HG02943 (cell line): Measurements from ENCODE around the gene FAM3A.

Experiments used
- ATAC-seq: cut with Tn5 transposase; IDR thresholded peaks from one replicate; pipeline ENCODE4 v1.9.1; 2021; ENCODE audit warnings: mild to moderate bottlenecking, low read depth, moderate library complexity; ENCODE audit not compliant: unreplicated experiment

Gene FAM3A

GRCh38 chrX:154535892-154536291 is 19.9 kb upstream of the FAM3A start:
- ATAC-seq, result no peak

- peak; percentile 62 for ATAC-seq
These were observed 18.7 kb upstream of the FAM3A start for GRCh38 chrX:154534526-154535322.

GRCh38 chrX:154532690-154533089 is 16.7 kb upstream of the FAM3A start:
- ATAC-seq, result no peak

- ATAC-seq, result no peak
These were observed 15.6 kb upstream of the FAM3A start for GRCh38 chrX:154531626-154532025.

- ATAC-seq, result no peak
These were observed 14.3 kb upstream of the FAM3A start for GRCh38 chrX:154530286-154530685.

- no peak for ATAC-seq
These were observed 13.2 kb upstream of the FAM3A start for GRCh38 chrX:154529206-154529612.

GRCh38 chrX:154526901-154527675 is 11.1 kb upstream of the FAM3A start:
- ATAC-seq, result peak; percentile 70

GRCh38 chrX:154525606-154526490 is 9.8 kb upstream of the FAM3A start:
- no peak for ATAC-seq

- no peak for ATAC-seq
These were observed 3.4 kb upstream of the FAM3A start for GRCh38 chrX:154519389-154519788.

- ATAC-seq, result no peak
These were observed 1.2 kb upstream of the FAM3A start for GRCh38 chrX:154517101-154517781.

- no peak for ATAC-seq
These were observed 646 bp upstream of the FAM3A start for GRCh38 chrX:154516656-154517100.

- no peak for ATAC-seq
These were observed 704 bp downstream of the FAM3A start for GRCh38 chrX:154515090-154515965.

GRCh38 chrX:154513716-154514115 is 2.3 kb downstream of the FAM3A start:
- ATAC-seq, result no peak

GRCh38 chrX:154512879-154513553 is 3.0 kb downstream of the FAM3A start:
- ATAC-seq, result no peak

- no peak for ATAC-seq
These were observed 4.3 kb downstream of the FAM3A start for GRCh38 chrX:154511761-154512160.

GRCh38 chrX:154509455-154509854 is 6.6 kb downstream of the FAM3A start:
- ATAC-seq, result no peak

- no peak for ATAC-seq
These were observed 7.7 kb downstream of the FAM3A start for GRCh38 chrX:154508384-154508745.

GRCh38 chrX:154507673-154508383 is 8.2 kb downstream of the FAM3A start:
- ATAC-seq, result no peak
